PC-9 (cell line): ENCODE results near the gene KLRD1.
A peak's percentile ranks its signal among the peaks of the same experiment; 100 is the strongest.

Source experiments
- CTCF ChIP-seq: fragments of 200-600 bp; sonication (generic); conservative IDR thresholded peaks from 2 replicates; pipeline ENCODE4 v1.6.1; 2017; ENCODE audit warnings: mixed run types, antibody characterized with exemption, mild to moderate bottlenecking, moderate library complexity
- EZH2 ChIP-seq: fragments of 200-600 bp; sonication (generic); IDR thresholded peaks from 2 replicates; pipeline ENCODE4 v1.8.0; 2017; ENCODE audit warnings: antibody characterized with exemption, low read depth

- peak; percentile 79 for TF ChIP-seq CTCF
- no peak for TF ChIP-seq EZH2
Observed at GRCh38 chr12:10331642-10332239, 24.1 kb downstream of the KLRD1 start.
